Measurements from ENCODE around the gene C12orf57. TPM values are rescaled to one million over a fixed set of nuclear protein-coding genes. Genes with fewer than 3 reads are reported as not detected.

The C12orf57 gene
- total and polyA plus RNA-seq, 10 of the 15 experiments (the other 5 are each of a cell fraction or from before 2014, with no cell fraction given): 64.5 to 377 (median 211) TPM

DNA sequence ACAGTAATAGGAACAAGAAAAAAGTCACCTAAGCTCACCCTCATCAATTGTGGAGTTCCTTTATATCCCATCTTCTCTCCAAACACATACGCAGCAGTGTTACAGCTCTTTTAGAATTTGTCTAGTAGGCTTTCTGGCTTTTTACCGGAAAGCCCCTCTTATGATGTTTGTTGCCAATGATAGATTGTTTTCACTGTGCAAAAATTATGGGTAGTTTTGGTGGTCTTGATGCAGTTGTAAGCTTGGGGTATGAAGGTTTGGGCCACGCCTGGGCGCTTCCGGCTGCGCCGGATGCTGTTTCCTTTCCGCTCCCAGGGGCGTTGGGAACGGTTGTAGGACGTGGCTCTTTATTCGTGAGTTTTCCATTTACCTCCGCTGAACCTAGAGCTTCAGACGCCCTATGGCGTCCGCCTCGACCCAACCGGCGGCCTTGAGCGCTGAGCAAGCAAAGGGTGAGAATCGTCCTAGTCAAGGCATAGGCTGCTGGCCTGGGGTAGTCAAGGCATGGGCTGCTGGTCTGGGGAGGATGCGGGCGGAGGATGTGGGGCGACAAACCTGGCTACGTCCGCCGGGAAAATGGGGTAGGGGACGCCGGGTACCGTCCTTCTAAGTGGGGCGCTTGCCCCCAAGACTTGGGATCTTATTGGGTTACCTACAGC, at the start of gene C12orf57, which contains the start of gene RNU7-1 (continued):
- TF ChIP-seq, protein P1, sequence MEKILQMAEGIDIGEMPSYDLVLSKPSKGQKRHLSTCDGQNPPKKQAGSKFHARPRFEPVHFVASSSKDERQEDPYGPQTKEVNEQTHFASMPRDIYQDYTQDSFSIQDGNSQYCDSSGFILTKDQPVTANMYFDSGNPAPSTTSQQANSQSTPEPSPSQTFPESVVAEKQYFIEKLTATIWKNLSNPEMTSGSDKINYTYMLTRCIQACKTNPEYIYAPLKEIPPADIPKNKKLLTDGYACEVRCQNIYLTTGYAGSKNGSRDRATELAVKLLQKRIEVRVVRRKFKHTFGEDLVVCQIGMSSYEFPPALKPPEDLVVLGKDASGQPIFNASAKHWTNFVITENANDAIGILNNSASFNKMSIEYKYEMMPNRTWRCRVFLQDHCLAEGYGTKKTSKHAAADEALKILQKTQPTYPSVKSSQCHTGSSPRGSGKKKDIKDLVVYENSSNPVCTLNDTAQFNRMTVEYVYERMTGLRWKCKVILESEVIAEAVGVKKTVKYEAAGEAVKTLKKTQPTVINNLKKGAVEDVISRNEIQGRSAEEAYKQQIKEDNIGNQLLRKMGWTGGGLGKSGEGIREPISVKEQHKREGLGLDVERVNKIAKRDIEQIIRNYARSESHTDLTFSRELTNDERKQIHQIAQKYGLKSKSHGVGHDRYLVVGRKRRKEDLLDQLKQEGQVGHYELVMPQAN (conservative IDR thresholded peaks at IDR 0.05): peak; percentile 71
- TF ChIP-seq EED (IDR thresholded peaks at IDR 0.05; ENCODE audit: low read depth): no peak
- TF ChIP-seq WRNIP1 (IDR thresholded peaks at IDR 0.05; ENCODE audit: borderline replicate concordance, low read depth, low read length): peak; percentile 97; the same call in 1 of the 2 replicates
- TF ChIP-seq STAT1 (conservative IDR thresholded peaks at IDR 0.05): peak; percentile 24; the same call in 1 of the 2 replicates
- TF ChIP-seq ATF7 (IDR thresholded peaks at IDR 0.05; ENCODE audit: low read depth): no peak; the same call in none of the 2 replicates
- TF ChIP-seq FOXK2 (IDR thresholded peaks at IDR 0.05): no peak
- peak in 1 of 2 experiments; percentile 82; a peak in 2 of 4 replicates for TF ChIP-seq ETV6 (conservative IDR thresholded peaks at IDR 0.05 in 1 of 2, IDR thresholded peaks at IDR 0.05 in 1 of 2; ENCODE audit: borderline replicate concordance in 1 of 2, low read depth in 1 of 2)
- TF ChIP-seq TCF12 (IDR thresholded peaks at IDR 0.05; ENCODE audit: low read depth, low read length): peak; percentile 95
- TF ChIP-seq PAX5 (IDR thresholded peaks at IDR 0.05; ENCODE audit: borderline replicate concordance, low read depth, low read length): peak; percentile 96
- peak; percentile 100 for TF ChIP-seq SMAD5 (IDR thresholded peaks at IDR 0.05; ENCODE audit: low read depth)
- TF ChIP-seq, protein P2, sequence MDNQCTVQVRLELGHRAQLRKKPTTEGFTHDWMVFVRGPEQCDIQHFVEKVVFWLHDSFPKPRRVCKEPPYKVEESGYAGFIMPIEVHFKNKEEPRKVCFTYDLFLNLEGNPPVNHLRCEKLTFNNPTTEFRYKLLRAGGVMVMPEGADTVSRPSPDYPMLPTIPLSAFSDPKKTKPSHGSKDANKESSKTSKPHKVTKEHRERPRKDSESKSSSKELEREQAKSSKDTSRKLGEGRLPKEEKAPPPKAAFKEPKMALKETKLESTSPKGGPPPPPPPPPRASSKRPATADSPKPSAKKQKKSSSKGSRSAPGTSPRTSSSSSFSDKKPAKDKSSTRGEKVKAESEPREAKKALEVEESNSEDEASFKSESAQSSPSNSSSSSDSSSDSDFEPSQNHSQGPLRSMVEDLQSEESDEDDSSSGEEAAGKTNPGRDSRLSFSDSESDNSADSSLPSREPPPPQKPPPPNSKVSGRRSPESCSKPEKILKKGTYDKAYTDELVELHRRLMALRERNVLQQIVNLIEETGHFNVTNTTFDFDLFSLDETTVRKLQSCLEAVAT (IDR thresholded peaks at IDR 0.05): peak; percentile 88
- TF ChIP-seq MYB (IDR thresholded peaks at IDR 0.05; ENCODE audit: borderline replicate concordance, low read depth, low read length): peak; percentile 94
- TF ChIP-seq MYC (IDR thresholded peaks at IDR 0.05; ENCODE audit: insufficient read depth, insufficient read length, insufficient replicate concordance, low read length, severe bottlenecking): no peak
- TF ChIP-seq, protein P3, sequence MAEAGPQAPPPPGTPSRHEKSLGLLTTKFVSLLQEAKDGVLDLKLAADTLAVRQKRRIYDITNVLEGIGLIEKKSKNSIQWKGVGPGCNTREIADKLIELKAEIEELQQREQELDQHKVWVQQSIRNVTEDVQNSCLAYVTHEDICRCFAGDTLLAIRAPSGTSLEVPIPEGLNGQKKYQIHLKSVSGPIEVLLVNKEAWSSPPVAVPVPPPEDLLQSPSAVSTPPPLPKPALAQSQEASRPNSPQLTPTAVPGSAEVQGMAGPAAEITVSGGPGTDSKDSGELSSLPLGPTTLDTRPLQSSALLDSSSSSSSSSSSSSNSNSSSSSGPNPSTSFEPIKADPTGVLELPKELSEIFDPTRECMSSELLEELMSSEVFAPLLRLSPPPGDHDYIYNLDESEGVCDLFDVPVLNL (IDR thresholded peaks at IDR 0.05; ENCODE audit: low read depth, low read length): no peak
- peak; percentile 98 for TF ChIP-seq POLR2A (IDR thresholded peaks at IDR 0.05; ENCODE audit: low read depth, low read length)
- TF ChIP-seq YBX1 (IDR thresholded peaks at IDR 0.05): 0 out of 2 replicates have a peak, but pooled peaks have one; percentile 25
- TF ChIP-seq, protein P4, sequence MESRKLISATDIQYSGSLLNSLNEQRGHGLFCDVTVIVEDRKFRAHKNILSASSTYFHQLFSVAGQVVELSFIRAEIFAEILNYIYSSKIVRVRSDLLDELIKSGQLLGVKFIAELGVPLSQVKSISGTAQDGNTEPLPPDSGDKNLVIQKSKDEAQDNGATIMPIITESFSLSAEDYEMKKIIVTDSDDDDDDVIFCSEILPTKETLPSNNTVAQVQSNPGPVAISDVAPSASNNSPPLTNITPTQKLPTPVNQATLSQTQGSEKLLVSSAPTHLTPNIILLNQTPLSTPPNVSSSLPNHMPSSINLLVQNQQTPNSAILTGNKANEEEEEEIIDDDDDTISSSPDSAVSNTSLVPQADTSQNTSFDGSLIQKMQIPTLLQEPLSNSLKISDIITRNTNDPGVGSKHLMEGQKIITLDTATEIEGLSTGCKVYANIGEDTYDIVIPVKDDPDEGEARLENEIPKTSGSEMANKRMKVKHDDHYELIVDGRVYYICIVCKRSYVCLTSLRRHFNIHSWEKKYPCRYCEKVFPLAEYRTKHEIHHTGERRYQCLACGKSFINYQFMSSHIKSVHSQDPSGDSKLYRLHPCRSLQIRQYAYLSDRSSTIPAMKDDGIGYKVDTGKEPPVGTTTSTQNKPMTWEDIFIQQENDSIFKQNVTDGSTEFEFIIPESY (IDR thresholded peaks at IDR 0.05): peak; percentile 89
- TF ChIP-seq PAX8 (IDR thresholded peaks at IDR 0.05): 0 out of 2 replicates have a peak, but pooled peaks have one; percentile 38
- TF ChIP-seq BCL11A (IDR thresholded peaks at IDR 0.05; ENCODE audit: low read depth, low read length): peak; percentile 92
- peak; percentile 74; the same call in 1 of the 2 replicates for TF ChIP-seq ZSCAN29 (IDR thresholded peaks at IDR 0.05)
- TF ChIP-seq CREM (IDR thresholded peaks at IDR 0.05; ENCODE audit: low read depth): peak; percentile 90
- TF ChIP-seq RAD51 (IDR thresholded peaks at IDR 0.05): peak; percentile 53; the same call in 1 of the 2 replicates
- peak; percentile 100 for TF ChIP-seq ZBED1 (IDR thresholded peaks at IDR 0.05; ENCODE audit: borderline replicate concordance)
- peak; percentile 35 for TF ChIP-seq HDAC6 (IDR thresholded peaks at IDR 0.05; ENCODE audit: unreplicated experiment)
- no peak for TF ChIP-seq JUND (IDR thresholded peaks at IDR 0.05; ENCODE audit: low read depth, low read length)
- TF ChIP-seq SREBF1 (IDR thresholded peaks at IDR 0.05; ENCODE audit: low read length): peak; percentile 45; the same call in 1 of the 2 replicates
- TF ChIP-seq RELA (IDR thresholded peaks at IDR 0.05; ENCODE audit: borderline replicate concordance, partially characterized antibody): peak; percentile 86

Data from GM12878 (cell line).